Neural cell (in vitro differentiated cells): ENCODE measurements around the gene CAMK2A. TPM values are rescaled to one million over a fixed set of nuclear protein-coding genes. Genes with fewer than 3 reads are reported as not detected.

ENCODE experiments used
- H2AFZ ChIP-seq: fragments of 200-600, 300-800 bp; sonication (generic), shearing (Covaris generic); 2 replicates; pipeline ENCODE4 v1.6.0; 2014; ENCODE audit warnings: low read depth, mild to moderate bottlenecking, antibody characterized with exemption, low read length, moderate library complexity
- H3F3A ChIP-seq: fragments of 200-600 bp; shearing (Covaris generic); 2 replicates; pipeline ENCODE4 v1.6.1; 2016; ENCODE audit warnings: mild to moderate bottlenecking, moderate library complexity, mixed read lengths, antibody characterized with exemption, low read length; ENCODE audit not compliant: insufficient read depth, poor library complexity, severe bottlenecking
- H3K27ac ChIP-seq: fragments of 200-600, 300-800 bp; sonication (generic), shearing (Covaris generic); 2 replicates; pipeline ENCODE4 v1.5.1; 2014; ENCODE audit warnings: mild to moderate bottlenecking, low read length, moderate library complexity
- H3K27me3 ChIP-seq: fragments of 300-800, 200-600 bp; sonication (generic), shearing (Covaris generic); 2 replicates; pipeline ENCODE4 v1.6.0; 2014; ENCODE audit warnings: mild to moderate bottlenecking, low read depth, low read length, moderate library complexity; ENCODE audit not compliant: insufficient read depth
- H3K36me3 ChIP-seq: fragments of 300-800, 200-600 bp; sonication (generic), shearing (Covaris generic); 2 replicates; pipeline ENCODE4 v1.5.1; 2014; ENCODE audit warnings: mild to moderate bottlenecking, antibody characterized with exemption, low read length, moderate library complexity; ENCODE audit not compliant: insufficient read depth
- H3K4me2 ChIP-seq: fragments of 300-800, 200-600 bp; sonication (generic), shearing (Covaris generic); 2 replicates; pipeline ENCODE4 v1.6.0; 2014; ENCODE audit warnings: mild to moderate bottlenecking, low read length
- H3K4me3 ChIP-seq: fragments of 300-800, 200-600 bp; sonication (generic), shearing (Covaris generic); 2 replicates; pipeline ENCODE4 v1.5.1; 2014; ENCODE audit warnings: mild to moderate bottlenecking, low read length, moderate library complexity
- H3K79me2 ChIP-seq: fragments of 200-600 bp; shearing (Covaris generic); replicated peaks from 2 replicates; pipeline ENCODE4 v1.6.0; 2014; ENCODE audit warnings: mild to moderate bottlenecking, low read length, moderate library complexity; ENCODE audit not compliant: insufficient read depth
- H3K9ac ChIP-seq: fragments of 300-800, 200-600 bp; sonication (generic), shearing (Covaris generic); 2 replicates; pipeline ENCODE4 v1.6.1; 2016; ENCODE audit warnings: mild to moderate bottlenecking, low read length, mixed read lengths
- H3K9me2 ChIP-seq: fragments of 200-600 bp; shearing (Covaris generic); 2 replicates; pipeline ENCODE4 v1.6.1; 2016; ENCODE audit warnings: mild to moderate bottlenecking, low read length, mixed read lengths; ENCODE audit not compliant: insufficient read depth
- H3K9me3 ChIP-seq: fragments of 200-600, 300-800 bp; sonication (generic), shearing (Covaris generic); 2 replicates; pipeline ENCODE4 v1.6.1; 2016; ENCODE audit warnings: mild to moderate bottlenecking, mixed run types, low read length, moderate library complexity, mixed read lengths
- H4K20me1 ChIP-seq: fragments of 200-600 bp; shearing (Covaris generic); 2 replicates; pipeline ENCODE4 v1.6.1; 2016; ENCODE audit warnings: mild to moderate bottlenecking, mixed run types; ENCODE audit not compliant: insufficient read depth
- EP300 ChIP-seq: fragments of 450-650 bp; conservative IDR thresholded peaks from 2 replicates; pipeline ENCODE4 v1.6.1; 2014; ENCODE audit warnings: antibody characterized with exemption, mild to moderate bottlenecking, moderate library complexity; ENCODE audit not compliant: poor library complexity, severe bottlenecking
- EZH2 ChIP-seq: fragments of 200-600, 300-800 bp; shearing (Covaris generic), sonication (generic); IDR thresholded peaks from 2 replicates; pipeline ENCODE4 v1.6.1; 2014; ENCODE audit warnings: antibody characterized with exemption, low read length, borderline replicate concordance, mild to moderate bottlenecking; ENCODE audit not compliant: insufficient read depth, poor library complexity, severe bottlenecking
- MXI1 ChIP-seq: fragments of 450-650 bp; conservative IDR thresholded peaks from 2 replicates; pipeline ENCODE4 v1.6.1; 2014; ENCODE audit warnings: antibody characterized with exemption, mild to moderate bottlenecking; ENCODE audit not compliant: poor library complexity, severe bottlenecking
- POLR2AphosphoS5 ChIP-seq: IDR thresholded peaks from 2 replicates; pipeline ENCODE4 v1.6.1; 2012
- RAD21 ChIP-seq: fragments of 450-650 bp; conservative IDR thresholded peaks from 2 replicates; pipeline ENCODE4 v1.6.1; 2014; ENCODE audit warnings: antibody characterized with exemption, mild to moderate bottlenecking, moderate library complexity
- SMC3 ChIP-seq: fragments of 450-650 bp; conservative IDR thresholded peaks from 2 replicates; pipeline ENCODE4 v1.6.1; 2014; ENCODE audit warnings: antibody characterized with exemption, mild to moderate bottlenecking, moderate library complexity; ENCODE audit not compliant: poor library complexity
- TAF1 ChIP-seq: IDR thresholded peaks from 2 replicates; pipeline ENCODE4 v1.6.1; 2012; ENCODE audit warnings: low read depth
- polyA plus RNA-seq: library from polyadenylated mRNA; depleted of rRNA; stranded (reverse); fragments of >200 nt; gene quantifications from 2 replicates; pipeline ENCODE4 v1.2.3, GENCODE V29; 2014
- TF ChIP-seq, protein P1 (sequence below): fragments of 450-650 bp; IDR thresholded peaks from 2 replicates; pipeline ENCODE4 v1.5.1; 2014; ENCODE audit warnings: antibody characterized with exemption, mild to moderate bottlenecking, moderate library complexity; ENCODE audit not compliant: poor library complexity, severe bottlenecking
- TF ChIP-seq, protein P2 (sequence below): IDR thresholded peaks from 2 replicates; pipeline ENCODE4 v1.6.1; 2012; ENCODE audit warnings: borderline replicate concordance

CAMK2A gene
- polyA plus RNA-seq, 1 donor from 2014 or later = 61.7 TPM

DNA sequence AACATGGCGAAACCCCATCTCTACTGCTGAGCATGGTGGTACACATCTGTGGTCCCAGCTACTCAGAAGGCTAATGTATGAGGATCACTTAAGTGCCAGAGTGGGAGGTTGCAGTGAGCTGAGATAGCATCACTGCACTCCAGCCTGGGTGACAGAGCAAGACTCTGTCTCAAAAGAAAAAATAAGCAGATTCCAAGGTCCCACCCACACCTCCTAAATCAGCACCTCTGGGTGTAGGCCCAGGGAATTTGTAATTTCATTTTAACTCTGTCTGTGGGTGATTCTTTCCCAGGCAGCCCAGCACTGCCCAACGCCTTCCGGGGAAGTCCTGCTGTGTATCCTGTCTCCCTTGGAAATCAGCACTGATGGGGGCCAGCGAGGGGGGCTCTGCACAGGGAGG lies 12.5 kb downstream of the CAMK2A start:
- H3K9me3 ChIP-seq = no peaks in the 10 kb centered on the region
- TF ChIP-seq MXI1 (no peak), SMC3 (no peak), POLR2AphosphoS5 (no peak), EZH2 (no peak), EP300 (no peak), TAF1 (no peak), RAD21 (no peak)
- TF ChIP-seq, protein P1, sequence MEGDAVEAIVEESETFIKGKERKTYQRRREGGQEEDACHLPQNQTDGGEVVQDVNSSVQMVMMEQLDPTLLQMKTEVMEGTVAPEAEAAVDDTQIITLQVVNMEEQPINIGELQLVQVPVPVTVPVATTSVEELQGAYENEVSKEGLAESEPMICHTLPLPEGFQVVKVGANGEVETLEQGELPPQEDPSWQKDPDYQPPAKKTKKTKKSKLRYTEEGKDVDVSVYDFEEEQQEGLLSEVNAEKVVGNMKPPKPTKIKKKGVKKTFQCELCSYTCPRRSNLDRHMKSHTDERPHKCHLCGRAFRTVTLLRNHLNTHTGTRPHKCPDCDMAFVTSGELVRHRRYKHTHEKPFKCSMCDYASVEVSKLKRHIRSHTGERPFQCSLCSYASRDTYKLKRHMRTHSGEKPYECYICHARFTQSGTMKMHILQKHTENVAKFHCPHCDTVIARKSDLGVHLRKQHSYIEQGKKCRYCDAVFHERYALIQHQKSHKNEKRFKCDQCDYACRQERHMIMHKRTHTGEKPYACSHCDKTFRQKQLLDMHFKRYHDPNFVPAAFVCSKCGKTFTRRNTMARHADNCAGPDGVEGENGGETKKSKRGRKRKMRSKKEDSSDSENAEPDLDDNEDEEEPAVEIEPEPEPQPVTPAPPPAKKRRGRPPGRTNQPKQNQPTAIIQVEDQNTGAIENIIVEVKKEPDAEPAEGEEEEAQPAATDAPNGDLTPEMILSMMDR = no peak
- TF ChIP-seq, protein P2, sequence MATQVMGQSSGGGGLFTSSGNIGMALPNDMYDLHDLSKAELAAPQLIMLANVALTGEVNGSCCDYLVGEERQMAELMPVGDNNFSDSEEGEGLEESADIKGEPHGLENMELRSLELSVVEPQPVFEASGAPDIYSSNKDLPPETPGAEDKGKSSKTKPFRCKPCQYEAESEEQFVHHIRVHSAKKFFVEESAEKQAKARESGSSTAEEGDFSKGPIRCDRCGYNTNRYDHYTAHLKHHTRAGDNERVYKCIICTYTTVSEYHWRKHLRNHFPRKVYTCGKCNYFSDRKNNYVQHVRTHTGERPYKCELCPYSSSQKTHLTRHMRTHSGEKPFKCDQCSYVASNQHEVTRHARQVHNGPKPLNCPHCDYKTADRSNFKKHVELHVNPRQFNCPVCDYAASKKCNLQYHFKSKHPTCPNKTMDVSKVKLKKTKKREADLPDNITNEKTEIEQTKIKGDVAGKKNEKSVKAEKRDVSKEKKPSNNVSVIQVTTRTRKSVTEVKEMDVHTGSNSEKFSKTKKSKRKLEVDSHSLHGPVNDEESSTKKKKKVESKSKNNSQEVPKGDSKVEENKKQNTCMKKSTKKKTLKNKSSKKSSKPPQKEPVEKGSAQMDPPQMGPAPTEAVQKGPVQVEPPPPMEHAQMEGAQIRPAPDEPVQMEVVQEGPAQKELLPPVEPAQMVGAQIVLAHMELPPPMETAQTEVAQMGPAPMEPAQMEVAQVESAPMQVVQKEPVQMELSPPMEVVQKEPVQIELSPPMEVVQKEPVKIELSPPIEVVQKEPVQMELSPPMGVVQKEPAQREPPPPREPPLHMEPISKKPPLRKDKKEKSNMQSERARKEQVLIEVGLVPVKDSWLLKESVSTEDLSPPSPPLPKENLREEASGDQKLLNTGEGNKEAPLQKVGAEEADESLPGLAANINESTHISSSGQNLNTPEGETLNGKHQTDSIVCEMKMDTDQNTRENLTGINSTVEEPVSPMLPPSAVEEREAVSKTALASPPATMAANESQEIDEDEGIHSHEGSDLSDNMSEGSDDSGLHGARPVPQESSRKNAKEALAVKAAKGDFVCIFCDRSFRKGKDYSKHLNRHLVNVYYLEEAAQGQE = no peak
- no peak overlapping the region for H3K4me3 ChIP-seq
- no peak overlapping the region for H2AFZ ChIP-seq
- H3K4me2 ChIP-seq = no peak overlapping the region
- H4K20me1 ChIP-seq = peaks cover 3% of the 10 kb centered on the region
- no peak overlapping the region for H3K9ac ChIP-seq
- no peaks in the 10 kb centered on the region for H3K36me3 ChIP-seq
- peaks cover 3% of the 10 kb centered on the region for H3K79me2 ChIP-seq
- no peaks in the 10 kb centered on the region for H3K9me2 ChIP-seq
- H3F3A ChIP-seq = no peaks in the 10 kb centered on the region
- no peaks in the 10 kb centered on the region for H3K27me3 ChIP-seq
- no peak overlapping the region for H3K27ac ChIP-seq

DNA sequence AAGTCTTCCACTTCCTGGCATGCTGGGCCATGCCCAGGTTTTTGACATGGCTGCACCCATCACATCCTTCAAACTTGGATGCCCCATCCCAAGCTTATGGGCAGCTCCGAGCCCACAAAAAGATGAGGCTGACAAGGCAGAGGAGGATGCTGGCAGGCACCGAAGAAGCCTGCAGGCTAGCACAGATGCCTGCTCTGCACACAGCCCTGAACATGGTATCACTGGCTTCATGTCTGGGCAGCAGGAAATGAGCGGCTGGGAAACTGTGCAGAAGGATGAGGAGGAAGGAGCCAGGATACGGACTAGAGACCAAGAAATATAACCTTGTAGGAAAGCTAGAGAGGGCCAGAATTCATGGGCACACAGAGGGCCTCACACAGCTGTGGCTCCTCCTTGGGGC lies 14.8 kb downstream of the CAMK2A start:
- Histone ChIP-seq H2AFZ (no peak overlapping the region), H3K27ac (no peak overlapping the region), H3F3A (no peaks in the 10 kb centered on the region), H3K4me3 (no peak overlapping the region), H4K20me1 (no peaks in the 10 kb centered on the region), H3K9ac (no peak overlapping the region), H3K79me2 (peaks cover 3% of the 10 kb centered on the region), H3K4me2 (no peak overlapping the region), H3K27me3 (no peaks in the 10 kb centered on the region), H3K9me3 (no peaks in the 10 kb centered on the region), H3K9me2 (no peaks in the 10 kb centered on the region), H3K36me3 (no peaks in the 10 kb centered on the region)
- TF ChIP-seq, protein P2 = no peak
- TF ChIP-seq, protein P1 = no peak
- TF ChIP-seq RAD21 (no peak), EZH2 (no peak), EP300 (no peak), TAF1 (no peak), MXI1 (no peak), SMC3 (no peak), POLR2AphosphoS5 (no peak)
